ENCODE measurements around the gene PIP5K1B. TPM values are rescaled to one million over a fixed set of nuclear protein-coding genes. Genes with fewer than 3 reads are reported as not detected.

PIP5K1B gene
- total and polyA plus RNA-seq, 2 of the 13 experiments (the other 11 are each of a cell fraction or from before 2014, with no cell fraction given) = 15.8 to 17.5 TPM

DNA sequence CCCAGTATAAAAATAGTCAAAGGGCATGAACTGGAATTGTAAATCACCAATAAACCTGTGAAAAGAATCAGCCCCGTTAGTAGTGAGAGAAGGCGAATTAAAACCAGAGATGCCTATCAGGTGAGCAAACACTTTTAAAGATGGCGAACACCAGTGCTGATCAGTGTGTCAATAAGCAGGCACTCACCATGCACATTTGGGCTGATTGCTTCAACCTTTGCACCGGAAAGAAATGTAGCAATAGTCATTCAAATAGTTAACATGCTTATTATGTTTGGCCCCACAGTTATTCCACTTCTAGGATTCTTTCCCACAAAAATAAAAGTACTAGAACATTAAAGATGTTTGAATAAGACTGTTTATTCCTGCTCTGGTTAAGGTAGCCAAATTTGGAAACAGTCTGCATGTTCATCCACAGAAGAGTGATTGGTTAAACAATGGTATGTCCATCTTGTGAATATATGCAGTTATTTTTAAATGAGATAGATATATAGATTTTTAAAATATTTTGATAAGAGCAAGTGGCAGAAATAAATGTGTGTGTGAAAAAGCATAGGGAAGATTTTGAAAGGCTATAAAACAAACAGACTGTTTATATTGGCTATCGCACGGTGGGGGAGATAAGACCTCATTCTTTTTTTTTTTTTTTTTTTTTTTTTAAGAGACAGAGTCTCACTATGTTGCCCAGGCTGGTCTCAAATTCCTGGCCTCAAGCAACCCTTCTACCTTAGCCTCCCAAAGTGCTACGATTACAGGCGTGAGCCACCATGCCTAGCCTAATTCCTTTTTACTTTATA is 112.2 kb downstream of the PIP5K1B start (continued):
- TF ChIP-seq KDM5A (IDR thresholded peaks at IDR 0.05; ENCODE audit: borderline replicate concordance, low read length) (no peak), HDAC1 (CRISPR knock-in tag; IDR thresholded peaks at IDR 0.05) (no peak), PITX1 (CRISPR knock-in tag; IDR thresholded peaks at IDR 0.05) (no peak), MXI1 (IDR thresholded peaks at IDR 0.05; ENCODE audit: borderline replicate concordance, low read depth, low read length) (no peak), ZFP82 (CRISPR knock-in tag; IDR thresholded peaks at IDR 0.05; ENCODE audit: borderline replicate concordance) (no peak), PTBP1 (IDR thresholded peaks at IDR 0.05; ENCODE audit: low read depth, low read length, poor library complexity, severe bottlenecking) (no peak), HDAC2 (CRISPR knock-in tag; IDR thresholded peaks at IDR 0.05) (peak; percentile 81), NFKB2 (CRISPR knock-in tag; IDR thresholded peaks at IDR 0.05; ENCODE audit: borderline replicate concordance) (no peak), YEATS2 (CRISPR knock-in tag; IDR thresholded peaks at IDR 0.05; ENCODE audit: borderline replicate concordance) (peak; percentile 28; the same call in 1 of the 2 replicates), HOXD1 (CRISPR knock-in tag; IDR thresholded peaks at IDR 0.05) (no peak)
- TF ChIP-seq, protein P1, sequence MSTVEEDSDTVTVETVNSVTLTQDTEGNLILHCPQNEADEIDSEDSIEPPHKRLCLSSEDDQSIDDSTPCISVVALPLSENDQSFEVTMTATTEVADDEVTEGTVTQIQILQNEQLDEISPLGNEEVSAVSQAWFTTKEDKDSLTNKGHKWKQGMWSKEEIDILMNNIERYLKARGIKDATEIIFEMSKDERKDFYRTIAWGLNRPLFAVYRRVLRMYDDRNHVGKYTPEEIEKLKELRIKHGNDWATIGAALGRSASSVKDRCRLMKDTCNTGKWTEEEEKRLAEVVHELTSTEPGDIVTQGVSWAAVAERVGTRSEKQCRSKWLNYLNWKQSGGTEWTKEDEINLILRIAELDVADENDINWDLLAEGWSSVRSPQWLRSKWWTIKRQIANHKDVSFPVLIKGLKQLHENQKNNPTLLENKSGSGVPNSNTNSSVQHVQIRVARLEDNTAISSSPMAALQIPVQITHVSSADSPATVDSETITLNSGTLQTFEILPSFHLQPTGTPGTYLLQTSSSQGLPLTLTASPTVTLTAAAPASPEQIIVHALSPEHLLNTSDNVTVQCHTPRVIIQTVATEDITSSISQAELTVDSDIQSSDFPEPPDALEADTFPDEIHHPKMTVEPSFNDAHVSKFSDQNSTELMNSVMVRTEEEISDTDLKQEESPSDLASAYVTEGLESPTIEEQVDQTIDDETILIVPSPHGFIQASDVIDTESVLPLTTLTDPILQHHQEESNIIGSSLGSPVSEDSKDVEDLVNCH (CRISPR knock-in tag; IDR thresholded peaks at IDR 0.05) = no peak
- TF ChIP-seq, protein P2, sequence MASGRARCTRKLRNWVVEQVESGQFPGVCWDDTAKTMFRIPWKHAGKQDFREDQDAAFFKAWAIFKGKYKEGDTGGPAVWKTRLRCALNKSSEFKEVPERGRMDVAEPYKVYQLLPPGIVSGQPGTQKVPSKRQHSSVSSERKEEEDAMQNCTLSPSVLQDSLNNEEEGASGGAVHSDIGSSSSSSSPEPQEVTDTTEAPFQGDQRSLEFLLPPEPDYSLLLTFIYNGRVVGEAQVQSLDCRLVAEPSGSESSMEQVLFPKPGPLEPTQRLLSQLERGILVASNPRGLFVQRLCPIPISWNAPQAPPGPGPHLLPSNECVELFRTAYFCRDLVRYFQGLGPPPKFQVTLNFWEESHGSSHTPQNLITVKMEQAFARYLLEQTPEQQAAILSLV (CRISPR knock-in tag; IDR thresholded peaks at IDR 0.05; ENCODE audit: borderline replicate concordance) = no peak
- TF ChIP-seq, protein P3, sequence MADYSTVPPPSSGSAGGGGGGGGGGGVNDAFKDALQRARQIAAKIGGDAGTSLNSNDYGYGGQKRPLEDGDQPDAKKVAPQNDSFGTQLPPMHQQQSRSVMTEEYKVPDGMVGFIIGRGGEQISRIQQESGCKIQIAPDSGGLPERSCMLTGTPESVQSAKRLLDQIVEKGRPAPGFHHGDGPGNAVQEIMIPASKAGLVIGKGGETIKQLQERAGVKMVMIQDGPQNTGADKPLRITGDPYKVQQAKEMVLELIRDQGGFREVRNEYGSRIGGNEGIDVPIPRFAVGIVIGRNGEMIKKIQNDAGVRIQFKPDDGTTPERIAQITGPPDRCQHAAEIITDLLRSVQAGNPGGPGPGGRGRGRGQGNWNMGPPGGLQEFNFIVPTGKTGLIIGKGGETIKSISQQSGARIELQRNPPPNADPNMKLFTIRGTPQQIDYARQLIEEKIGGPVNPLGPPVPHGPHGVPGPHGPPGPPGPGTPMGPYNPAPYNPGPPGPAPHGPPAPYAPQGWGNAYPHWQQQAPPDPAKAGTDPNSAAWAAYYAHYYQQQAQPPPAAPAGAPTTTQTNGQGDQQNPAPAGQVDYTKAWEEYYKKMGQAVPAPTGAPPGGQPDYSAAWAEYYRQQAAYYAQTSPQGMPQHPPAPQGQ (CRISPR knock-in tag; IDR thresholded peaks at IDR 0.05; ENCODE audit: borderline replicate concordance) = no peak
- TF ChIP-seq, protein P4, sequence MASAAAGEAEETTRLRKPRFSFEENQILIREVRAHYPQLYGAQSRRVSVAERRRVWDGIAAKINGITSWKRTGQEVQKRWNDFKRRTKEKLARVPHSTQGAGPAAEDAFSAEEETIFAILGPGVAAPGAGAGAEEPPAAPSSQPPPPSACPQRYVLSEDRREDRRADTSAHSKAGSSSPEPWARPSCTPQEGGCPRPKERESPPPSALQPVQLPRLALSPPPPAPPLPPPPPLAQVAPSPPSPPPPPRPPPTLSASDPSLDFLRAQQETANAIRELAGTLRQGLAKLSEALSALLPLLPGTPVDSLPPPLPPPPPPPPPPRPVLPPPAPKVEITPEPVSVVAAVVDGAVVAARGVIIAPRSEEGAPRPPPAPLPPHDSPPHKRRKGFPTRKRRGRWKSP (CRISPR knock-in tag; IDR thresholded peaks at IDR 0.05) = no peak
- TF ChIP-seq, protein P5, sequence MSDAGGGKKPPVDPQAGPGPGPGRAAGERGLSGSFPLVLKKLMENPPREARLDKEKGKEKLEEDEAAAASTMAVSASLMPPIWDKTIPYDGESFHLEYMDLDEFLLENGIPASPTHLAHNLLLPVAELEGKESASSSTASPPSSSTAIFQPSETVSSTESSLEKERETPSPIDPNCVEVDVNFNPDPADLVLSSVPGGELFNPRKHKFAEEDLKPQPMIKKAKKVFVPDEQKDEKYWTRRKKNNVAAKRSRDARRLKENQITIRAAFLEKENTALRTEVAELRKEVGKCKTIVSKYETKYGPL (CRISPR knock-in tag; IDR thresholded peaks at IDR 0.05) = no peak
- TF ChIP-seq, protein P6, sequence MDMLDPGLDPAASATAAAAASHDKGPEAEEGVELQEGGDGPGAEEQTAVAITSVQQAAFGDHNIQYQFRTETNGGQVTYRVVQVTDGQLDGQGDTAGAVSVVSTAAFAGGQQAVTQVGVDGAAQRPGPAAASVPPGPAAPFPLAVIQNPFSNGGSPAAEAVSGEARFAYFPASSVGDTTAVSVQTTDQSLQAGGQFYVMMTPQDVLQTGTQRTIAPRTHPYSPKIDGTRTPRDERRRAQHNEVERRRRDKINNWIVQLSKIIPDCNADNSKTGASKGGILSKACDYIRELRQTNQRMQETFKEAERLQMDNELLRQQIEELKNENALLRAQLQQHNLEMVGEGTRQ (IDR thresholded peaks at IDR 0.05; ENCODE audit: low read depth, low read length) = no peak
- TF ChIP-seq, protein P6 (CRISPR knock-in tag; IDR thresholded peaks at IDR 0.05; ENCODE audit: borderline replicate concordance) = no peak
- TF ChIP-seq, protein P7, sequence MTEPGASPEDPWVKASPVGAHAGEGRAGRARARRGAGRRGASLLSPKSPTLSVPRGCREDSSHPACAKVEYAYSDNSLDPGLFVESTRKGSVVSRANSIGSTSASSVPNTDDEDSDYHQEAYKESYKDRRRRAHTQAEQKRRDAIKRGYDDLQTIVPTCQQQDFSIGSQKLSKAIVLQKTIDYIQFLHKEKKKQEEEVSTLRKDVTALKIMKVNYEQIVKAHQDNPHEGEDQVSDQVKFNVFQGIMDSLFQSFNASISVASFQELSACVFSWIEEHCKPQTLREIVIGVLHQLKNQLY (CRISPR knock-in tag; IDR thresholded peaks at IDR 0.05) = peak; percentile 99
